Measurements from ENCODE around the gene MGARP. TPM values are rescaled to one million over a fixed set of nuclear protein-coding genes. Genes with fewer than 3 reads are reported as not detected.
A peak's percentile ranks its signal among the peaks of the same experiment; 100 is the strongest.

Gene MGARP
- total and polyA plus RNA-seq, 9 of the 15 experiments (the other 6 are each of a cell fraction or from before 2014, with no cell fraction given) = 0.11 to 0.45 (median 0.23) TPM; not detected in 4

- TF ChIP-seq TAL1 (IDR thresholded peaks at IDR 0.05) (peak; percentile 4; the same call in 1 of the 2 replicates), MECOM (CRISPR knock-in tag; IDR thresholded peaks at IDR 0.05) (0 out of 2 replicates have a peak, but pooled peaks have one; percentile 19), NR2F6 (CRISPR knock-in tag; IDR thresholded peaks at IDR 0.05) (no peak), SAFB2 (IDR thresholded peaks at IDR 0.05; ENCODE audit: borderline replicate concordance, low read depth, low read length, severe bottlenecking) (no peak), DMBX1 (CRISPR knock-in tag; IDR thresholded peaks at IDR 0.05; ENCODE audit: borderline replicate concordance) (0 out of 2 replicates have a peak, but pooled peaks have one; percentile 4)
Observed at GRCh38 chr4:139295942-139296299, 15.9 kb upstream of the MGARP start (continued).

DNA sequence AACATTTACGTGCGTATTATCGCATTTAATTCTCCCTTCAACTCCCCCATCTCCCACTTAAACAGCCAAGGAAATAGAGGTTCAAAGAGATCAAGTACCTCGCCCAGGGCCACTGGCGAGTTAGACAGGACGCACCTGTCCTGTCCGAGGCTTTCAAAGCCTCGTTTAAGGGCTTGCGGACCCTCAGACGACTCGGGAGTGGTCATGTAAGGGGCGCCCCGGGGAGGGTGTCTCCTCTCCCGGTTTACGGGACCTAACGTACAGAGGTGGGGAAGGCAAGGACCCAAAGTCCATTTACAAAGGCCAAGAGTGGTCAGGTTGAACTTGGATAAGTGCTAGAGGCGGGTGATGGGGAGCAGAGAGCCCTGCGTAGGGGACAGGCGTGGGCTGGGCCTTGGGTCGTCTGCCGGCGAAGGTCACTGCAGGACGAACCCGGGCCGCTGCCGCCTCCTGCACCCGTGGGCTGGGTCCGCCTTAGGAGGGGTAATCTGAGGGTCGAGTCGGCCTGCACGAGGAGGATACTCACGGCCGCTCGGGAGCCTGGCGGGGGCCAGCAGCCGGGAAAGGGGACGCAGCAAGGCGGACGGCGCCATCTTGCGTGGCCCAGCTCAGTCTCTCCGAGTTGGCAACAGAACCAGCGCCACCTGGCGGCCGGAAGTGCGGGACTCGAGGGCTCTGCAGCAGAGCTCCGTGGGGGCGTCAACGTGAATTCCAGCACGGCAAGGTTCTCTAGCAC lies 15.3 kb upstream of the MGARP start:
- TSS peak; percentile 85 for BruUV-seq (replicated peaks)
- peak overlapping the region; percentile 80 for H2AFZ ChIP-seq (ENCODE audit: low read depth, low read length)
- no peaks in the 10 kb centered on the region for H3K9me3 ChIP-seq (replicated peaks; ENCODE audit: control insufficient read depth, insufficient read depth, low read depth, low read length)
- peak; percentile 89 for ATAC-seq
- peaks cover 37% of the 10 kb centered on the region for H3K36me3 ChIP-seq (ENCODE audit: control insufficient read depth, insufficient read depth, low read length)
- intact Hi-C loops (cut with micrococcal nuclease) (loop anchor here (1.0 to 5.0 kb wide), 6 partner anchors 66 to 278 kb away; partner anchors contain the start of gene NOCT), in situ Hi-C loops (cut with MboI) (no loop called here)
- H3K27ac ChIP-seq (ENCODE audit: extremely low read depth, low read depth, low read length) = peak overlapping the region; percentile 90
- ChIA-PET CTCF (ENCODE audit: low intra/inter-chr PET ratio) (interaction anchor here (0.6 to 2.1 kb wide), 5 partner anchors 56 to 196 kb away, joined by 3 to 11 read pairs (median 9); no protein-coding TSS in a partner anchor), POLR2A (interaction anchor here (0.6 to 1.5 kb wide), 16 partner anchors 8 to 357 kb away, joined by 3 to 8 read pairs (median 4); partner anchors contain the start of genes ELF2 and RAB33B)
- peaks cover 7 to 12% of the 10 kb centered on the region in 2 experiments; a peak in 4 of 5 replicates for H3K4me1 ChIP-seq (replicated peaks in 1 of 2; ENCODE audit: control insufficient read depth in 2 of 2, insufficient read depth in 2 of 2, low read length in 2 of 2)
- H3K4me3 ChIP-seq = peak overlapping the region; percentile 82
- FAIRE-seq = peak; percentile 83
- H3K4me2 ChIP-seq (ENCODE audit: insufficient read depth, low read length) = peak overlapping the region; percentile 91
- no peaks in the 10 kb centered on the region for H3K27me3 ChIP-seq (ENCODE audit: control insufficient read depth in 2 of 2, insufficient read depth in 2 of 2, low read length in 2 of 2)
- no peaks in the 10 kb centered on the region for H3K9me1 ChIP-seq (ENCODE audit: control insufficient read depth, insufficient read depth, low read length)
- under 1% methylated on average over 49 of the region's 51 CpGs for WGBS (ENCODE audit: insufficient coverage, low coverage, missing lambda C conversion rate)
- no peaks in the 10 kb centered on the region for H4K20me1 ChIP-seq (replicated peaks; ENCODE audit: control insufficient read depth, insufficient read depth, low read length)
- peak overlapping the region; percentile 96 for H3K9ac ChIP-seq (ENCODE audit: insufficient read depth in 1 of 2, low read depth in 2 of 2, low read length in 2 of 2)
- peak; percentile 81 to 98 (median 86) for DNase-seq (ENCODE audit: extremely low read depth in 1 of 4, low spot score in 3 of 4)
- H3K79me2 ChIP-seq (ENCODE audit: control insufficient read depth, insufficient read depth, low read length) = peaks cover 67% of the 10 kb centered on the region
- TF ChIP-seq ARID3B (CRISPR knock-in tag; IDR thresholded peaks at IDR 0.05; ENCODE audit: borderline replicate concordance) = no peak
- TF ChIP-seq, protein P1, sequence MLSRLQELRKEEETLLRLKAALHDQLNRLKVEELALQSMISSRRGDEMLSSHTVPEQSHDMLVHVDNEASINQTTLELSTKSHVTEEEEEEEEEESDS (CRISPR knock-in tag; IDR thresholded peaks at IDR 0.05) = no peak
- TF ChIP-seq GABPB1 (CRISPR knock-in tag; IDR thresholded peaks at IDR 0.05) = peak; percentile 93
- no peak for TF ChIP-seq HOXB6 (CRISPR knock-in tag; IDR thresholded peaks at IDR 0.05; ENCODE audit: borderline replicate concordance)
- TF ChIP-seq FOXJ2 (tag; IDR thresholded peaks at IDR 0.05) = no peak
- 0 out of 4 replicates have a peak, but pooled peaks of 1 of the 2 experiments have one; percentile 43 for TF ChIP-seq TRIM24 (IDR thresholded peaks at IDR 0.05)
- peak; percentile 81; the same call in 1 of the 2 replicates for TF ChIP-seq LCOR (CRISPR knock-in tag; IDR thresholded peaks at IDR 0.05)
- peak; percentile 95 for TF ChIP-seq TAF9B (IDR thresholded peaks at IDR 0.05; ENCODE audit: partially characterized antibody)
- peak; percentile 89 for TF ChIP-seq SUPT5H (IDR thresholded peaks at IDR 0.05)
- TF ChIP-seq ZNF57 (CRISPR knock-in tag; IDR thresholded peaks at IDR 0.05) = no peak
- TF ChIP-seq JUN (IDR thresholded peaks at IDR 0.05; ENCODE audit: borderline replicate concordance, low read depth, low read length) = peak; percentile 27; the same call in 1 of the 2 replicates
- TF ChIP-seq JUN (CRISPR knock-in tag; IDR thresholded peaks at IDR 0.05; ENCODE audit: borderline replicate concordance) = no peak

Measured in K562 (cell line).